Naive thymus-derived CD8-positive, alpha-beta T cell (primary cell): ENCODE results near the gene OR2M7. TPM values are rescaled to one million over a fixed set of nuclear protein-coding genes. Genes with fewer than 3 reads are reported as not detected.

Experiments used
- ATAC-seq, 2 donors: fragments of 150-1000 bp; cut with Tn5 transposase in 1 of 2; sonication (Bioruptor Pico), chemical (Tn5 transposase) in 1 of 2; 1 replicate in 1 of 2; 2 replicates in 1 of 2; pipeline ENCODE4 v1.10.0; 2021; ENCODE audit warnings: mild to moderate bottlenecking in 2 of 2, moderate library complexity in 2 of 2
- POLR2A ChIA-PET: fragments of 350-600 bp; sonication (Branson Sonifier 250); formaldehyde crosslinking; loops from one replicate; lab custom pipeline; 2021; ENCODE audit warnings: antibody characterized with exemption; lab: Charles Lee
- DNase-seq, 10 donors: peaks; one replicate each; pipeline versions ENCODE4 v3.0.0 to v3.0.0-alpha.2; 2020 to 2022
- H3K27ac Mint-ChIP-seq, 10 donors: one replicate each; pipeline ENCODE4 v1.8.0; 2020 to 2022; ENCODE audit warnings: mild to moderate bottlenecking in 10 of 10, mixed read lengths in 10 of 10, moderate library complexity in 4 of 10, inconsistent platforms in 1 of 10
- H3K27me3 Mint-ChIP-seq, 5 donors: one replicate each; pipeline ENCODE4 v1.8.0; 2021 to 2022; ENCODE audit warnings: mixed read lengths in 5 of 5
- H3K36me3 Mint-ChIP-seq, 3 donors: one replicate each; pipeline ENCODE4 v1.8.0; 2020 to 2022; ENCODE audit warnings: mixed read lengths in 3 of 3, mild to moderate bottlenecking in 2 of 3, inconsistent platforms in 1 of 3
- H3K4me1 Mint-ChIP-seq, 4 donors: one replicate each; pipeline ENCODE4 v1.8.0; 2021 to 2022; ENCODE audit warnings: mixed read lengths in 4 of 4
- H3K4me3 Mint-ChIP-seq, 10 donors: one replicate each; pipeline ENCODE4 v1.8.0; 2020 to 2022; ENCODE audit warnings: mild to moderate bottlenecking in 10 of 10, mixed read lengths in 10 of 10, moderate library complexity in 6 of 10, inconsistent platforms in 1 of 10
- H3K9me3 Mint-ChIP-seq, 9 donors: one replicate each; pipeline ENCODE4 v1.8.0; 2020 to 2022; ENCODE audit warnings: mixed read lengths in 9 of 9, mild to moderate bottlenecking in 3 of 9, inconsistent platforms in 1 of 9, moderate library complexity in 1 of 9
- polyA plus RNA-seq, 3 donors: library from polyadenylated mRNA; unstranded; fragments of 300-500 nt; fragmentation: Illumina TruSeq; gene quantifications; one replicate each; pipeline ENCODE4 v1.2.3, GENCODE V29; 2021
- total RNA-seq, 8 experiments: library from RNA in 2 of 8; stranded (reverse) in 2 of 8; gene quantifications; one replicate each; pipeline ENCODE4 v1.2.3 and lab custom pipeline; 2021 to 2026

The OR2M7 gene
- total and polyA plus RNA-seq, 5 experiments from 2014 or later, result not detected

- peaks cover 0 to 10% (median 4%) of the 10 kb centered on the region in 9 donors for H3K9me3 Mint-ChIP-seq
- peaks cover 0 to 23% (median 7%) of the 10 kb centered on the region in 5 donors for H3K27me3 Mint-ChIP-seq
- H3K27ac Mint-ChIP-seq, result no peak overlapping the region
- POLR2A ChIA-PET, result no interaction called here
- DNase-seq (no peak), ATAC-seq (no peak)
- H3K36me3 Mint-ChIP-seq, result peaks cover 0 to 5% (median 0%) of the 10 kb centered on the region in 3 donors
- no peak overlapping the region for H3K4me3 Mint-ChIP-seq
- H3K4me1 Mint-ChIP-seq, result no peaks in the 10 kb centered on the region
These were observed 36.0 kb downstream of the OR2M7 start for GRCh38 chr1:248288391-248288790.

DNA sequence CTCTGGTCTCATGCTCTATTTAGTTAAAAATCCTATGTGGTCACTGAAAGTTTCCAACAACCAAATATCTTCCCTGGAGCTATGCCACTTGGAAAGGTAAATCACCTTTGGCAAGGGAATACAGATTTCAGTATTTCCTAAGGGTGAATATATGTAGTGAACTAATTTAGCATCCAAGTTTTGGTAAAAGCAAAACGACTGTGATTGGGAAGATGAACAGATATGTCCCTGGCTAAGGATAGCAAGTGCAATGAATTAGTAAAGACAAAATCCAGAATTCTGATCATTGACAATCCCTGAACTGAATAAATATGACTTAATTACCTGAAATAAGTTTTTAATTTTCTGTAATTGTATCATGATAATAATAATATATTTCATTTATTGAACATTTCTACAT is 46.5 kb downstream of the OR2M7 start, which contains the start of gene OR2T33:
Gene OR2T33, minus strand, starts transcription at position 101 of the 400 bp plus-strand sequence. CDS start 4,162 bp downstream, outside the sequence.
- no peak for DNase-seq
- H3K36me3 Mint-ChIP-seq, result no peaks in the 10 kb centered on the region
- H3K4me3 Mint-ChIP-seq, result no peak within 1 kb of the TSS

More for the DNA sequence above, 46.5 kb downstream of the OR2M7 start, which contains the start of gene OR2T33:
- peaks cover 0 to 4% (median 0%) of the 10 kb centered on the region in 9 donors for H3K9me3 Mint-ChIP-seq
- H3K4me1 Mint-ChIP-seq, result no peaks in the 10 kb centered on the region
- POLR2A ChIA-PET, result no interaction called here
- no peak for ATAC-seq
- H3K27ac Mint-ChIP-seq, result no peak within 1 kb of the TSS
- peaks cover 0 to 5% (median 0%) of the 10 kb centered on the region in 5 donors for H3K27me3 Mint-ChIP-seq

Other genes with a start within 250 kb of the OR2M7 start
- gene OR2L13, start 229.4 kb downstream of the OR2M7 start, total RNA-seq, result not detected
- gene OR2L13, start 229.4 kb downstream of the OR2M7 start, polyA plus RNA-seq, result under 1 TPM in 1 of 3 donors, not detected in 2; 0.32 TPM
- not detected for gene OR2M5, start 179.4 kb downstream of the OR2M7 start, total RNA-seq
- not detected for gene OR2M5, start 179.4 kb downstream of the OR2M7 start, polyA plus RNA-seq
- not detected for gene OR2M2, start 149.7 kb downstream of the OR2M7 start, total RNA-seq
- gene OR2M2, start 149.7 kb downstream of the OR2M7 start, polyA plus RNA-seq, result not detected
- not detected for gene OR2M3, start 127.3 kb downstream of the OR2M7 start, total RNA-seq
- not detected for gene OR2M3, start 127.3 kb downstream of the OR2M7 start, polyA plus RNA-seq
- gene OR2M4, start 93.2 kb downstream of the OR2M7 start, total RNA-seq, result not detected
- not detected for gene OR2M4, start 93.2 kb downstream of the OR2M7 start, polyA plus RNA-seq
- gene OR2T33, start 46.6 kb downstream of the OR2M7 start, total RNA-seq, result not detected
- not detected for gene OR2T33, start 46.6 kb downstream of the OR2M7 start, polyA plus RNA-seq
- gene OR2T12, start 21.1 kb downstream of the OR2M7 start, total RNA-seq, result not detected
- gene OR2T12, start 21.1 kb downstream of the OR2M7 start, polyA plus RNA-seq, result not detected
- not detected for gene OR14C36, start 24.2 kb upstream of the OR2M7 start, total RNA-seq
- not detected for gene OR14C36, start 24.2 kb upstream of the OR2M7 start, polyA plus RNA-seq
- gene OR2T4, start 37.1 kb upstream of the OR2M7 start, total RNA-seq, result not detected
- gene OR2T4, start 37.1 kb upstream of the OR2M7 start, polyA plus RNA-seq, result not detected
- not detected for gene OR2T6, start 51.2 kb upstream of the OR2M7 start, total RNA-seq
- not detected for gene OR2T6, start 51.2 kb upstream of the OR2M7 start, polyA plus RNA-seq
- not detected for gene OR2T1, start 78.5 kb upstream of the OR2M7 start, total RNA-seq
- gene OR2T1, start 78.5 kb upstream of the OR2M7 start, polyA plus RNA-seq, result not detected
- gene OR2T2, start 121.1 kb upstream of the OR2M7 start, total RNA-seq, result not detected
- gene OR2T2, start 121.1 kb upstream of the OR2M7 start, polyA plus RNA-seq, result not detected
- gene OR2T3, start 148.8 kb upstream of the OR2M7 start, total RNA-seq, result not detected
- gene OR2T3, start 148.8 kb upstream of the OR2M7 start, polyA plus RNA-seq, result not detected
- not detected for gene OR2T5, start 164.0 kb upstream of the OR2M7 start, total RNA-seq
- gene OR2T5, start 164.0 kb upstream of the OR2M7 start, polyA plus RNA-seq, result not detected
- gene OR2G6, start 183.5 kb upstream of the OR2M7 start, total RNA-seq, result not detected
- not detected for gene OR2G6, start 183.5 kb upstream of the OR2M7 start, polyA plus RNA-seq
- not detected for gene OR2T29, start 238.2 kb upstream of the OR2M7 start, total RNA-seq
- gene OR2T29, start 238.2 kb upstream of the OR2M7 start, polyA plus RNA-seq, result not detected